LNCaP clone FGC (cell line): ENCODE data around the gene YPEL5.

Source experiments
- DNase-seq: peaks from one replicate; pipeline ENCODE4 v3.0.0-alpha.2; 2011; ENCODE audit warnings: low read depth
- H3K4me3 ChIP-seq: 2 replicates; pipeline ENCODE4 v1.5.1; 2011; ENCODE audit warnings: mild to moderate bottlenecking, low read depth, low read length, control low read depth
- CTCF ChIP-seq: IDR thresholded peaks from 2 replicates; pipeline ENCODE4 v1.5.1; 2012; ENCODE audit warnings: mild to moderate bottlenecking; ENCODE audit not compliant: control insufficient read depth, insufficient read depth; ENCODE audit errors: extremely low read depth

Gene YPEL5

GRCh38 chr2:30197570-30198192 is 50.9 kb downstream of the YPEL5 start:
- no peak overlapping the region for H3K4me3 ChIP-seq
- TF ChIP-seq CTCF, result no peak
- DNase-seq, result no peak

GRCh38 chr2:30201990-30202389 is 55.2 kb downstream of the YPEL5 start:
- DNase-seq, result no peak
- TF ChIP-seq CTCF, result no peak

GRCh38 chr2:30203156-30203555 is 56.3 kb downstream of the YPEL5 start:
- no peak for TF ChIP-seq CTCF
- H3K4me3 ChIP-seq, result no peak overlapping the region
- no peak for DNase-seq

More at GRCh38 chr2:30201990-30202389, 55.2 kb downstream of the YPEL5 start:
- no peak overlapping the region for H3K4me3 ChIP-seq

GRCh38 chr2:30204281-30204680 is 57.5 kb downstream of the YPEL5 start:
- no peak for TF ChIP-seq CTCF
- no peak overlapping the region for H3K4me3 ChIP-seq
- DNase-seq, result no peak

- H3K4me3 ChIP-seq, result no peak overlapping the region
- DNase-seq, result no peak
- TF ChIP-seq CTCF, result no peak
Measured at GRCh38 chr2:30205456-30205855, 58.6 kb downstream of the YPEL5 start.

GRCh38 chr2:30206461-30207430 is 59.9 kb downstream of the YPEL5 start:
- DNase-seq, result no peak
- no peak overlapping the region for H3K4me3 ChIP-seq
- TF ChIP-seq CTCF, result no peak

GRCh38 chr2:30208453-30208852 is 61.6 kb downstream of the YPEL5 start:
- peak; percentile 80 for TF ChIP-seq CTCF
- H3K4me3 ChIP-seq, result no peak overlapping the region
- DNase-seq, result peak; percentile 45
